HepG2 (cell line): Measurements from ENCODE around the gene ESAM. TPM values are rescaled to one million over a fixed set of nuclear protein-coding genes. Genes with fewer than 3 reads are reported as not detected.

Experiments used
- AGO1 ChIP-seq: fragments of 200-400 bp; formaldehyde crosslinking; IDR thresholded peaks from 2 replicates; pipeline ENCODE4 v1.6.1; 2017; ENCODE audit warnings: mild to moderate bottlenecking, low read depth, low read length, moderate library complexity; ENCODE audit not compliant: poor library complexity, severe bottlenecking
- CENPT ChIP-seq: sonication (generic); formaldehyde crosslinking; IDR thresholded peaks from 2 replicates; pipeline ENCODE4 v1.8.0; 2022; ENCODE audit warnings: low read depth, mild to moderate bottlenecking, moderate library complexity, missing genetic modification reagents
- ERF ChIP-seq: IDR thresholded peaks from 2 replicates; pipeline ENCODE4 v1.6.1; 2018; ENCODE audit warnings: missing biosample characterization, missing genetic modification reagents
- GFI1 ChIP-seq: sonication (generic); formaldehyde crosslinking; IDR thresholded peaks from 2 replicates; pipeline ENCODE4 v1.5.0; 2020; ENCODE audit warnings: missing genetic modification reagents, mild to moderate bottlenecking, borderline replicate concordance
- KLF9 ChIP-seq: IDR thresholded peaks from 2 replicates; pipeline ENCODE4 v1.6.1; 2016; ENCODE audit warnings: low read depth
- MED8 ChIP-seq: sonication (generic); formaldehyde crosslinking; IDR thresholded peaks from 2 replicates; pipeline ENCODE4 v1.8.1; 2023; ENCODE audit warnings: mild to moderate bottlenecking, missing genetic modification reagents; ENCODE audit not compliant: insufficient replicate concordance
- MXD1 ChIP-seq: sonication (generic); formaldehyde crosslinking; IDR thresholded peaks from 2 replicates; pipeline ENCODE4 v1.4.0; 2020; ENCODE audit warnings: mild to moderate bottlenecking, missing genetic modification reagents
- PBX3 ChIP-seq: sonication (generic); formaldehyde crosslinking; IDR thresholded peaks from 2 replicates; pipeline ENCODE4 v1.8.1; 2023; ENCODE audit warnings: missing genetic modification reagents, inconsistent platforms, borderline replicate concordance
- SOX13 ChIP-seq, 3 experiments: fragments of 450-650 bp in 1 of 3; sonication (generic) in 1 of 3; formaldehyde crosslinking in 1 of 3; IDR thresholded peaks in 2 of 3; conservative IDR thresholded peaks in 1 of 3; 2 replicates each; pipeline versions ENCODE4 v1.5.0 to v1.6.1; 2016 to 2020; ENCODE audit warnings: antibody characterized with exemption in 1 of 3, mild to moderate bottlenecking in 1 of 3, missing compliant biosample characterization in 1 of 3, missing genetic modification reagents in 1 of 3, moderate library complexity in 1 of 3
- SRY ChIP-seq: sonication (generic); formaldehyde crosslinking; IDR thresholded peaks from 2 replicates; pipeline ENCODE4 v1.8.0; 2022; ENCODE audit warnings: mild to moderate bottlenecking, missing genetic modification reagents
- ZBTB2 ChIP-seq: sonication (generic); formaldehyde crosslinking; IDR thresholded peaks from 2 replicates; pipeline ENCODE4 v1.8.0; 2022; ENCODE audit warnings: low read depth, missing genetic modification reagents
- ZNF30 ChIP-seq: sonication (generic); formaldehyde crosslinking; IDR thresholded peaks from 2 replicates; pipeline ENCODE4 v1.5.0; 2020; ENCODE audit warnings: mild to moderate bottlenecking, missing genetic modification reagents
- ZNF558 ChIP-seq: sonication (generic); formaldehyde crosslinking; IDR thresholded peaks from 2 replicates; pipeline ENCODE4 v1.9.0; 2022; ENCODE audit warnings: mild to moderate bottlenecking, missing genetic modification reagents, borderline replicate concordance
- ZNF609 ChIP-seq: sonication (generic); formaldehyde crosslinking; IDR thresholded peaks from 2 replicates; pipeline ENCODE4 v1.4.0; 2020; ENCODE audit warnings: mild to moderate bottlenecking, missing genetic modification reagents, borderline replicate concordance
- ZNF678 ChIP-seq: sonication (generic); formaldehyde crosslinking; IDR thresholded peaks from 2 replicates; pipeline ENCODE4 v1.4.0; 2020; ENCODE audit warnings: mild to moderate bottlenecking, missing genetic modification reagents
- polyA plus RNA-seq, 8 experiments: library from polyadenylated mRNA; depleted of rRNA in 3 of 8; stranded (reverse) in 7 of 8; unstranded in 1 of 8; fragments of >200 nt; fragmentation: Illumina TruSeq in 4 of 8; extraction: Trizol in 4 of 8; gene quantifications; 2 replicates each; pipeline versions ENCODE4 v1.2.1 to v1.2.3, GENCODE V29; 2011 to 2016; ENCODE audit warnings: low read depth in 4 of 8, missing spikeins in 1 of 8, mixed read lengths in 1 of 8; ENCODE audit not compliant: insufficient read depth in 1 of 8
- total RNA-seq, 5 experiments: library from RNA; depleted of rRNA; stranded (reverse); fragments of >200 nt; fragmentation: Illumina TruSeq; extraction: Trizol; gene quantifications; 2 replicates each; pipeline ENCODE4 v1.2.3, GENCODE V29; 2016; ENCODE audit warnings: low read depth in 1 of 5
- TF ChIP-seq, protein P1 (sequence below): sonication (generic); formaldehyde crosslinking; conservative IDR thresholded peaks from 2 replicates; pipeline ENCODE4 v1.8.0; 2022; ENCODE audit warnings: low read depth, missing genetic modification reagents
- TF ChIP-seq, protein P2 (sequence below): sonication (generic); formaldehyde crosslinking; IDR thresholded peaks from 2 replicates; pipeline ENCODE4 v1.5.0; 2020; ENCODE audit warnings: mild to moderate bottlenecking, low read depth, missing genetic modification reagents, borderline replicate concordance

Gene ESAM
- total and polyA plus RNA-seq, 2 of the 13 experiments (the other 11 are each of a cell fraction or from before 2014, with no cell fraction given): 1.2 to 6.8 TPM

DNA sequence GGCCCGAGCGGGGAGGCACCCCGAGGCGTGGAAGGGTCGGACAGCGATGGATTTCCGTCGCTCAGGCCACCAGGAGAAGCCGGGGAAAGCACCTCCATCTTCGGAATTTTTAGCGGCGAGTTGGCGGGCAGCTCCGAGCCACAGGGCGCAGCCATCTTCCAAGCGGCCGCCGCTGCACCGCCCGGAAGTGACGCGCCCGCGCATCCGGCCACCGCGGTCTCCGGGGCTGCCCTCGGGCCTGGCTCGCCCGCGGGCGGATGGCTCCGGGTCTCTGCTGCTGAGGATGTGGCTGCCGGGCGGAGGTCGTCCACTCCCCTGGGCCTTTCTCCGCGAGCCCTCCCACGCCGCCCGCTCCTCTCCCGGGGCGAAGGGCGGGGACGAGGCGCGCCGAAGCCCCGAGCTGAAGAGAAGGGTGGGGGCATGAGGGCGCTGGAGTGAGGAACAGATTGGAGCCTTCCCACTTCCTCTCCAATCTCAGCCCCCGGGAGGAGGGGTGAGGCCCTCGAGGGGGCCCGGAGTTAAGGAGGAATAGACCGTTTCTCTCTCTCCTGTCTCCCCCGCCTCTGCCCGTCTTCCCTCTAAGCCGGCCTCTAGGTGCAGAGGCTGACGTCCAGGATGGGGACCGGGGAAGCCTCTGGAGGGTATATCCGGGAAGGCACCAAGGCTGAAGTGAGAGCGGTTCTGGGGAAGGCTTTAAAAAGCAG lies 38.3 kb upstream of the ESAM start, which contains the start of gene MSANTD2 (continued):
- TF ChIP-seq ZNF678 (0 out of 2 replicates have a peak, but pooled peaks have one; percentile 65), ZNF30 (CRISPR knock-in tag) (peak; percentile 58; the same call in 1 of the 2 replicates), ZNF609 (peak; percentile 59; the same call in 1 of the 2 replicates), MED8 (CRISPR knock-in tag) (peak; percentile 92), ZNF558 (CRISPR knock-in tag) (peak; percentile 63; the same call in 1 of the 2 replicates), MXD1 (CRISPR knock-in tag) (no peak; the same call in none of the 2 replicates), SRY (peak; percentile 79), GFI1 (peak; percentile 93), SOX13 (IDR thresholded peaks at IDR 0.05) (no peak), SOX13 (CRISPR knock-in tag; conservative IDR thresholded peaks at IDR 0.05 in 1 of 2, IDR thresholded peaks at IDR 0.05 in 1 of 2) (peak in 1 of 2 experiments; percentile 36; a peak in 1 of 4 replicates), CENPT (CRISPR knock-in tag) (no peak), ZBTB2 (CRISPR knock-in tag) (0 out of 2 replicates have a peak, but pooled peaks have one; percentile 6), AGO1 (no peak), ERF (CRISPR knock-in tag) (0 out of 2 replicates have a peak, but pooled peaks have one; percentile 50), PBX3 (CRISPR knock-in tag) (no peak), KLF9 (CRISPR knock-in tag) (no peak)
- TF ChIP-seq, protein P1, sequence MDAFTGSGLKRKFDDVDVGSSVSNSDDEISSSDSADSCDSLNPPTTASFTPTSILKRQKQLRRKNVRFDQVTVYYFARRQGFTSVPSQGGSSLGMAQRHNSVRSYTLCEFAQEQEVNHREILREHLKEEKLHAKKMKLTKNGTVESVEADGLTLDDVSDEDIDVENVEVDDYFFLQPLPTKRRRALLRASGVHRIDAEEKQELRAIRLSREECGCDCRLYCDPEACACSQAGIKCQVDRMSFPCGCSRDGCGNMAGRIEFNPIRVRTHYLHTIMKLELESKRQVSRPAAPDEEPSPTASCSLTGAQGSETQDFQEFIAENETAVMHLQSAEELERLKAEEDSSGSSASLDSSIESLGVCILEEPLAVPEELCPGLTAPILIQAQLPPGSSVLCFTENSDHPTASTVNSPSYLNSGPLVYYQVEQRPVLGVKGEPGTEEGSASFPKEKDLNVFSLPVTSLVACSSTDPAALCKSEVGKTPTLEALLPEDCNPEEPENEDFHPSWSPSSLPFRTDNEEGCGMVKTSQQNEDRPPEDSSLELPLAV (CRISPR knock-in tag): 0 out of 2 replicates have a peak, but pooled peaks have one; percentile 11
- TF ChIP-seq, protein P2, sequence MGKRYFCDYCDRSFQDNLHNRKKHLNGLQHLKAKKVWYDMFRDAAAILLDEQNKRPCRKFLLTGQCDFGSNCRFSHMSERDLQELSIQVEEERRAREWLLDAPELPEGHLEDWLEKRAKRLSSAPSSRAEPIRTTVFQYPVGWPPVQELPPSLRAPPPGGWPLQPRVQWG (CRISPR knock-in tag): no peak
